Mesendoderm (in vitro differentiated cells): ENCODE results near the gene TAF8.
A peak's percentile ranks its signal among the peaks of the same experiment; 100 is the strongest.

ENCODE experiments used
- DNase-seq: peaks from one replicate; pipeline ENCODE4 v3.0.0; 2013
- H2AK5ac ChIP-seq: 2 replicates; pipeline ENCODE4 v1.6.1; 2013; ENCODE audit warnings: low read length, inconsistent platforms
- H2BK120ac ChIP-seq: 2 replicates; pipeline ENCODE4 v1.6.1; 2013; ENCODE audit warnings: low read depth, mild to moderate bottlenecking, low read length, moderate library complexity, mixed read lengths
- H2BK15ac ChIP-seq: replicated peaks from 2 replicates; pipeline ENCODE4 v1.6.1; 2013; ENCODE audit warnings: low read depth, mild to moderate bottlenecking, moderate library complexity
- H2BK5ac ChIP-seq: 2 replicates; pipeline ENCODE4 v1.6.1; 2013; ENCODE audit warnings: low read length, inconsistent platforms
- H3K18ac ChIP-seq: 2 replicates; pipeline ENCODE4 v1.6.1; 2013; ENCODE audit warnings: mild to moderate bottlenecking, low read length, mixed read lengths
- H3K23ac ChIP-seq: one replicate; pipeline ENCODE4 v1.6.1; 2013; ENCODE audit warnings: low read length
- H3K27ac ChIP-seq: 2 replicates; pipeline ENCODE4 v1.5.1; 2013; ENCODE audit warnings: low read depth, mild to moderate bottlenecking, inconsistent platforms, low read length, moderate library complexity
- H3K27me3 ChIP-seq: 2 replicates; pipeline ENCODE4 v1.6.1; 2013; ENCODE audit warnings: low read length, control low read depth, mild to moderate bottlenecking, inconsistent platforms; ENCODE audit not compliant: insufficient read depth, poor library complexity
- H3K36me3 ChIP-seq: 2 replicates; pipeline ENCODE4 v1.6.1; 2013; ENCODE audit warnings: low read length, inconsistent platforms; ENCODE audit not compliant: control insufficient read depth, insufficient read depth
- H3K4ac ChIP-seq: one replicate; pipeline ENCODE4 v1.6.1; 2013; ENCODE audit warnings: low read depth, mild to moderate bottlenecking, low read length, moderate library complexity
- H3K4me1 ChIP-seq: 2 replicates; pipeline ENCODE4 v1.6.1; 2013; ENCODE audit warnings: low read depth, low read length, inconsistent platforms; ENCODE audit not compliant: control insufficient read depth
- H3K4me2 ChIP-seq: 2 replicates; pipeline ENCODE4 v1.6.1; 2013; ENCODE audit warnings: low read length
- H3K4me3 ChIP-seq: 2 replicates; pipeline ENCODE4 v1.5.1; 2013; ENCODE audit warnings: mild to moderate bottlenecking, low read length
- H3K56ac ChIP-seq: one replicate; pipeline ENCODE4 v1.6.1; 2013; ENCODE audit warnings: low read length
- H3K79me1 ChIP-seq: 2 replicates; pipeline ENCODE4 v1.6.1; 2013; ENCODE audit warnings: low read length, inconsistent platforms
- H3K79me2 ChIP-seq: 2 replicates; pipeline ENCODE4 v1.6.1; 2013; ENCODE audit warnings: mild to moderate bottlenecking, low read length; ENCODE audit not compliant: control insufficient read depth, insufficient read depth
- H3K9ac ChIP-seq: 2 replicates; pipeline ENCODE4 v1.6.1; 2013; ENCODE audit warnings: low read length, inconsistent platforms
- H4K5ac ChIP-seq: one replicate; pipeline ENCODE4 v1.6.1; 2013; ENCODE audit warnings: low read length
- H4K8ac ChIP-seq: one replicate; pipeline ENCODE4 v1.6.1; 2013; ENCODE audit warnings: low read depth, mild to moderate bottlenecking, control low read depth, low read length, moderate library complexity
- WGBS: extraction: QIAGEN DNeasy Blood & Tissue Kit; methylation state at CpG from one replicate; pipeline ENCODE4 v1.1.7; 2013; ENCODE audit warnings: low lambda C conversion rate, missing lambda C conversion rate; ENCODE audit not compliant: insufficient coverage; ENCODE audit errors: extremely low coverage; 5-methylcytosine and 5-hydroxymethylcytosine counted together

TAF8 gene

GRCh38 chr6:42051268-42051653 is 937 bp downstream of the TAF8 start:
- H3K79me2 ChIP-seq: no peaks in the 10 kb centered on the region
- H3K79me1 ChIP-seq: no peaks in the 10 kb centered on the region
- H2BK120ac ChIP-seq: no peak overlapping the region
- H3K36me3 ChIP-seq: no peaks in the 10 kb centered on the region
- no peak overlapping the region for H2BK5ac ChIP-seq
- no peak overlapping the region for H2BK15ac ChIP-seq
- no peak overlapping the region for H3K23ac ChIP-seq
- no peak overlapping the region for H3K4me2 ChIP-seq
- no peak overlapping the region for H3K18ac ChIP-seq
- no peak overlapping the region for H3K4ac ChIP-seq
- no peak overlapping the region for H3K27ac ChIP-seq
- peak overlapping the region; percentile 75 for H3K9ac ChIP-seq
- no CpG with 5 or more reads among the region's 8 CpGs for WGBS
- H3K27me3 ChIP-seq: peaks cover 19% of the 10 kb centered on the region
- H4K5ac ChIP-seq: no peak overlapping the region
- no peaks in the 10 kb centered on the region for H3K4me1 ChIP-seq
- H2AK5ac ChIP-seq: no peak overlapping the region
- peak overlapping the region; percentile 4 for H3K56ac ChIP-seq
- DNase-seq: no peak
- no peak overlapping the region for H3K4me3 ChIP-seq
- H4K8ac ChIP-seq: no peak overlapping the region

GRCh38 chr6:42053601-42054000 is 3.3 kb downstream of the TAF8 start:
- H3K56ac ChIP-seq: no peak overlapping the region
- no peak overlapping the region for H4K8ac ChIP-seq
- no peak overlapping the region for H2BK5ac ChIP-seq
- no peak overlapping the region for H2BK120ac ChIP-seq
- H3K4me3 ChIP-seq: no peak overlapping the region
- H3K79me1 ChIP-seq: no peaks in the 10 kb centered on the region
- no peaks in the 10 kb centered on the region for H3K4me1 ChIP-seq
- no peak overlapping the region for H3K9ac ChIP-seq
- H3K23ac ChIP-seq: no peak overlapping the region
- no peak overlapping the region for H4K5ac ChIP-seq
- H3K36me3 ChIP-seq: peaks cover 5% of the 10 kb centered on the region
- no peaks in the 10 kb centered on the region for H3K27me3 ChIP-seq
- no peaks in the 10 kb centered on the region for H3K79me2 ChIP-seq
- no peak overlapping the region for H2AK5ac ChIP-seq
- DNase-seq: no peak
- no peak overlapping the region for H2BK15ac ChIP-seq
- H3K27ac ChIP-seq: no peak overlapping the region
- no peak overlapping the region for H3K4ac ChIP-seq
- no peak overlapping the region for H3K18ac ChIP-seq
- H3K4me2 ChIP-seq: no peak overlapping the region

- H3K79me2 ChIP-seq: no peaks in the 10 kb centered on the region
- no peak for DNase-seq
- H3K4ac ChIP-seq: no peak overlapping the region
- H3K23ac ChIP-seq: no peak overlapping the region
- H3K56ac ChIP-seq: no peak overlapping the region
- no peak overlapping the region for H4K5ac ChIP-seq
- H4K8ac ChIP-seq: no peak overlapping the region
- H2BK15ac ChIP-seq: no peak overlapping the region
- H3K4me2 ChIP-seq: no peak overlapping the region
- no CpG with 5 or more reads among the region's 5 CpGs for WGBS
- no peak overlapping the region for H3K18ac ChIP-seq
- no peak overlapping the region for H3K9ac ChIP-seq
- H3K36me3 ChIP-seq: peaks cover 5% of the 10 kb centered on the region
- H2BK120ac ChIP-seq: no peak overlapping the region
- no peak overlapping the region for H3K4me3 ChIP-seq
- no peaks in the 10 kb centered on the region for H3K4me1 ChIP-seq
- H3K27me3 ChIP-seq: no peaks in the 10 kb centered on the region
- H3K79me1 ChIP-seq: no peaks in the 10 kb centered on the region
- H2BK5ac ChIP-seq: no peak overlapping the region
- no peak overlapping the region for H3K27ac ChIP-seq
- H2AK5ac ChIP-seq: no peak overlapping the region
These were observed 9.4 kb downstream of the TAF8 start for GRCh38 chr6:42059743-42060142.

GRCh38 chr6:42066156-42066675 is 15.9 kb downstream of the TAF8 start:
- H2BK5ac ChIP-seq: no peak overlapping the region
- H3K36me3 ChIP-seq: peaks cover 9% of the 10 kb centered on the region
- H3K27ac ChIP-seq: no peak overlapping the region
- no peak overlapping the region for H3K56ac ChIP-seq
- no peak overlapping the region for H3K4me3 ChIP-seq
- no peak overlapping the region for H2BK15ac ChIP-seq
- no peak for DNase-seq
- no peak overlapping the region for H3K18ac ChIP-seq
- no peaks in the 10 kb centered on the region for H3K27me3 ChIP-seq
- no peaks in the 10 kb centered on the region for H3K79me2 ChIP-seq
- no peak overlapping the region for H3K23ac ChIP-seq
- WGBS: no CpG with 5 or more reads among the region's 13 CpGs
- H4K5ac ChIP-seq: no peak overlapping the region
- H3K9ac ChIP-seq: no peak overlapping the region
- no peak overlapping the region for H2AK5ac ChIP-seq
- no peak overlapping the region for H4K8ac ChIP-seq
- no peaks in the 10 kb centered on the region for H3K79me1 ChIP-seq
- no peaks in the 10 kb centered on the region for H3K4me1 ChIP-seq
- no peak overlapping the region for H3K4me2 ChIP-seq
- no peak overlapping the region for H3K4ac ChIP-seq
- no peak overlapping the region for H2BK120ac ChIP-seq

- Histone ChIP-seq H3K4ac (no peak overlapping the region), H2BK15ac (no peak overlapping the region), H4K8ac (no peak overlapping the region), H2AK5ac (no peak overlapping the region), H3K36me3 (peaks cover 9% of the 10 kb centered on the region), H4K5ac (no peak overlapping the region), H3K27me3 (no peaks in the 10 kb centered on the region), H3K23ac (no peak overlapping the region), H3K27ac (no peak overlapping the region), H3K4me2 (no peak overlapping the region), H3K9ac (no peak overlapping the region), H3K79me1 (no peaks in the 10 kb centered on the region), H3K4me1 (no peaks in the 10 kb centered on the region), H3K79me2 (no peaks in the 10 kb centered on the region), H3K18ac (no peak overlapping the region), H2BK5ac (no peak overlapping the region), H2BK120ac (no peak overlapping the region), H3K56ac (no peak overlapping the region), H3K4me3 (no peak overlapping the region)
- WGBS: no CpG with 5 or more reads among the region's 7 CpGs
- no peak for DNase-seq
These were observed 17.8 kb downstream of the TAF8 start for GRCh38 chr6:42068173-42068572.

GRCh38 chr6:42068872-42069522 is 18.7 kb downstream of the TAF8 start:
- no peak overlapping the region for H3K18ac ChIP-seq
- no peak overlapping the region for H2BK15ac ChIP-seq
- WGBS: 100% methylated on average over 2 of the region's 5 CpGs
- no peak for DNase-seq
- H3K79me1 ChIP-seq: no peaks in the 10 kb centered on the region
- no peak overlapping the region for H3K56ac ChIP-seq
- no peak overlapping the region for H3K4me3 ChIP-seq
- no peak overlapping the region for H3K4ac ChIP-seq
- H3K27ac ChIP-seq: no peak overlapping the region
- H3K36me3 ChIP-seq: peaks cover 9% of the 10 kb centered on the region
- no peaks in the 10 kb centered on the region for H3K27me3 ChIP-seq
- no peak overlapping the region for H4K5ac ChIP-seq
- H2BK5ac ChIP-seq: no peak overlapping the region
- H4K8ac ChIP-seq: no peak overlapping the region
- H3K4me2 ChIP-seq: no peak overlapping the region
- H3K4me1 ChIP-seq: no peaks in the 10 kb centered on the region
- no peak overlapping the region for H2AK5ac ChIP-seq
- H3K79me2 ChIP-seq: no peaks in the 10 kb centered on the region
- no peak overlapping the region for H3K23ac ChIP-seq
- no peak overlapping the region for H3K9ac ChIP-seq
- H2BK120ac ChIP-seq: no peak overlapping the region
